C4-2B (cell line): ENCODE results near the gene SMCO4.

ENCODE experiments used
- ZFX ChIP-seq: fragments of 450-650 bp; IDR thresholded peaks from 2 replicates; pipeline ENCODE4 v1.6.1; 2017
- TF ChIP-seq, protein P1 (sequence below): fragments of 450-650 bp; conservative IDR thresholded peaks from 2 replicates; pipeline ENCODE4 v1.5.1; 2017; ENCODE audit warnings: mild to moderate bottlenecking

GRCh38 chr11:93494357-93494756, 48.8 kb downstream of the SMCO4 start:
- TF ChIP-seq, protein P1, sequence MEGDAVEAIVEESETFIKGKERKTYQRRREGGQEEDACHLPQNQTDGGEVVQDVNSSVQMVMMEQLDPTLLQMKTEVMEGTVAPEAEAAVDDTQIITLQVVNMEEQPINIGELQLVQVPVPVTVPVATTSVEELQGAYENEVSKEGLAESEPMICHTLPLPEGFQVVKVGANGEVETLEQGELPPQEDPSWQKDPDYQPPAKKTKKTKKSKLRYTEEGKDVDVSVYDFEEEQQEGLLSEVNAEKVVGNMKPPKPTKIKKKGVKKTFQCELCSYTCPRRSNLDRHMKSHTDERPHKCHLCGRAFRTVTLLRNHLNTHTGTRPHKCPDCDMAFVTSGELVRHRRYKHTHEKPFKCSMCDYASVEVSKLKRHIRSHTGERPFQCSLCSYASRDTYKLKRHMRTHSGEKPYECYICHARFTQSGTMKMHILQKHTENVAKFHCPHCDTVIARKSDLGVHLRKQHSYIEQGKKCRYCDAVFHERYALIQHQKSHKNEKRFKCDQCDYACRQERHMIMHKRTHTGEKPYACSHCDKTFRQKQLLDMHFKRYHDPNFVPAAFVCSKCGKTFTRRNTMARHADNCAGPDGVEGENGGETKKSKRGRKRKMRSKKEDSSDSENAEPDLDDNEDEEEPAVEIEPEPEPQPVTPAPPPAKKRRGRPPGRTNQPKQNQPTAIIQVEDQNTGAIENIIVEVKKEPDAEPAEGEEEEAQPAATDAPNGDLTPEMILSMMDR: no peak
- TF ChIP-seq ZFX: no peak
